Neural cell (in vitro differentiated cells): ENCODE measurements around the gene TBX4. TPM values are rescaled to one million over a fixed set of nuclear protein-coding genes. Genes with fewer than 3 reads are reported as not detected.

ENCODE experiments used
- H2AFZ ChIP-seq: fragments of 200-600, 300-800 bp; sonication (generic), shearing (Covaris generic); 2 replicates; pipeline ENCODE4 v1.6.0; 2014; ENCODE audit warnings: low read depth, mild to moderate bottlenecking, antibody characterized with exemption, low read length, moderate library complexity
- H3F3A ChIP-seq: fragments of 200-600 bp; shearing (Covaris generic); 2 replicates; pipeline ENCODE4 v1.6.1; 2016; ENCODE audit warnings: mild to moderate bottlenecking, moderate library complexity, mixed read lengths, antibody characterized with exemption, low read length; ENCODE audit not compliant: insufficient read depth, poor library complexity, severe bottlenecking
- H3K27ac ChIP-seq: fragments of 200-600, 300-800 bp; sonication (generic), shearing (Covaris generic); 2 replicates; pipeline ENCODE4 v1.5.1; 2014; ENCODE audit warnings: mild to moderate bottlenecking, low read length, moderate library complexity
- H3K27me3 ChIP-seq: fragments of 300-800, 200-600 bp; sonication (generic), shearing (Covaris generic); 2 replicates; pipeline ENCODE4 v1.6.0; 2014; ENCODE audit warnings: mild to moderate bottlenecking, low read depth, low read length, moderate library complexity; ENCODE audit not compliant: insufficient read depth
- H3K36me3 ChIP-seq: fragments of 300-800, 200-600 bp; sonication (generic), shearing (Covaris generic); 2 replicates; pipeline ENCODE4 v1.5.1; 2014; ENCODE audit warnings: mild to moderate bottlenecking, antibody characterized with exemption, low read length, moderate library complexity; ENCODE audit not compliant: insufficient read depth
- H3K4me2 ChIP-seq: fragments of 300-800, 200-600 bp; sonication (generic), shearing (Covaris generic); 2 replicates; pipeline ENCODE4 v1.6.0; 2014; ENCODE audit warnings: mild to moderate bottlenecking, low read length
- H3K4me3 ChIP-seq: fragments of 300-800, 200-600 bp; sonication (generic), shearing (Covaris generic); 2 replicates; pipeline ENCODE4 v1.5.1; 2014; ENCODE audit warnings: mild to moderate bottlenecking, low read length, moderate library complexity
- H3K79me2 ChIP-seq: fragments of 200-600 bp; shearing (Covaris generic); replicated peaks from 2 replicates; pipeline ENCODE4 v1.6.0; 2014; ENCODE audit warnings: mild to moderate bottlenecking, low read length, moderate library complexity; ENCODE audit not compliant: insufficient read depth
- H3K9ac ChIP-seq: fragments of 300-800, 200-600 bp; sonication (generic), shearing (Covaris generic); 2 replicates; pipeline ENCODE4 v1.6.1; 2016; ENCODE audit warnings: mild to moderate bottlenecking, low read length, mixed read lengths
- H3K9me2 ChIP-seq: fragments of 200-600 bp; shearing (Covaris generic); 2 replicates; pipeline ENCODE4 v1.6.1; 2016; ENCODE audit warnings: mild to moderate bottlenecking, low read length, mixed read lengths; ENCODE audit not compliant: insufficient read depth
- H3K9me3 ChIP-seq: fragments of 200-600, 300-800 bp; sonication (generic), shearing (Covaris generic); 2 replicates; pipeline ENCODE4 v1.6.1; 2016; ENCODE audit warnings: mild to moderate bottlenecking, mixed run types, low read length, moderate library complexity, mixed read lengths
- H4K20me1 ChIP-seq: fragments of 200-600 bp; shearing (Covaris generic); 2 replicates; pipeline ENCODE4 v1.6.1; 2016; ENCODE audit warnings: mild to moderate bottlenecking, mixed run types; ENCODE audit not compliant: insufficient read depth
- CTCF ChIP-seq: fragments of 450-650 bp; IDR thresholded peaks from 2 replicates; pipeline ENCODE4 v1.5.1; 2014; ENCODE audit warnings: antibody characterized with exemption, mild to moderate bottlenecking, moderate library complexity; ENCODE audit not compliant: poor library complexity, severe bottlenecking
- EP300 ChIP-seq: fragments of 450-650 bp; conservative IDR thresholded peaks from 2 replicates; pipeline ENCODE4 v1.6.1; 2014; ENCODE audit warnings: antibody characterized with exemption, mild to moderate bottlenecking, moderate library complexity; ENCODE audit not compliant: poor library complexity, severe bottlenecking
- MXI1 ChIP-seq: fragments of 450-650 bp; conservative IDR thresholded peaks from 2 replicates; pipeline ENCODE4 v1.6.1; 2014; ENCODE audit warnings: antibody characterized with exemption, mild to moderate bottlenecking; ENCODE audit not compliant: poor library complexity, severe bottlenecking
- POLR2AphosphoS5 ChIP-seq: IDR thresholded peaks from 2 replicates; pipeline ENCODE4 v1.6.1; 2012
- RAD21 ChIP-seq: fragments of 450-650 bp; conservative IDR thresholded peaks from 2 replicates; pipeline ENCODE4 v1.6.1; 2014; ENCODE audit warnings: antibody characterized with exemption, mild to moderate bottlenecking, moderate library complexity
- SMC3 ChIP-seq: fragments of 450-650 bp; conservative IDR thresholded peaks from 2 replicates; pipeline ENCODE4 v1.6.1; 2014; ENCODE audit warnings: antibody characterized with exemption, mild to moderate bottlenecking, moderate library complexity; ENCODE audit not compliant: poor library complexity
- TAF1 ChIP-seq: IDR thresholded peaks from 2 replicates; pipeline ENCODE4 v1.6.1; 2012; ENCODE audit warnings: low read depth
- polyA plus RNA-seq: library from polyadenylated mRNA; depleted of rRNA; stranded (reverse); fragments of >200 nt; gene quantifications from 2 replicates; pipeline ENCODE4 v1.2.3, GENCODE V29; 2014
- TF ChIP-seq, protein P1 (sequence below): IDR thresholded peaks from 2 replicates; pipeline ENCODE4 v1.6.1; 2012; ENCODE audit warnings: borderline replicate concordance

TBX4 gene
- polyA plus RNA-seq, 1 donor from 2014 or later, result not detected

- no peaks in the 10 kb centered on the region for H3K9me2 ChIP-seq
- no peak overlapping the region for H2AFZ ChIP-seq
- no peaks in the 10 kb centered on the region for H3F3A ChIP-seq
- no peaks in the 10 kb centered on the region for H3K9me3 ChIP-seq
- H3K4me3 ChIP-seq, result no peak overlapping the region
- no peak overlapping the region for H3K4me2 ChIP-seq
- no peak overlapping the region for H3K27ac ChIP-seq
- H4K20me1 ChIP-seq, result no peaks in the 10 kb centered on the region
- no peaks in the 10 kb centered on the region for H3K36me3 ChIP-seq
- H3K9ac ChIP-seq, result no peak overlapping the region
- TF ChIP-seq TAF1 (no peak), RAD21 (no peak), CTCF (no peak)
- H3K79me2 ChIP-seq, result no peaks in the 10 kb centered on the region
- no peaks in the 10 kb centered on the region for H3K27me3 ChIP-seq
Observed at GRCh38 chr17:61528171-61528570, 75.9 kb downstream of the TBX4 start.

DNA sequence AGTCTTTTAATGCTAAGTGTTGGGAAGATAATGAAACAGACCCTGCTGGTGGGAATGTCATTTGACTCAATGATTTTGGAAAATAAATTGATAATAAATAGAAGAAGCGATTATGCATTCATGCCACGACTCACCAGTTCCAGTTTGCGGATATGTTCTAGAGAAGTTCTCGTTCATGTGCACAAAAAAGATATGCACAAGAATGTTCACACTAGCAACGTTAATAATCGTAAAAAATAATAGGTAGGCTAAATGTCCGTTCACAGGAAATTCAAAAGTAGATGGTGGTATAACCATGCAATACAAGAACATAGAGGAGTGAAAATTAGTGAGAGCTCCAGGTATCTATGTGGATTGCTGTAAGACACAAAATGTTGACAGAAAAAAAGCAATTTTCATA, 79.0 kb downstream of the TBX4 start:
- H2AFZ ChIP-seq, result no peak overlapping the region
- H4K20me1 ChIP-seq, result no peaks in the 10 kb centered on the region
- H3F3A ChIP-seq, result no peaks in the 10 kb centered on the region
- no peak overlapping the region for H3K9ac ChIP-seq
- no peaks in the 10 kb centered on the region for H3K9me2 ChIP-seq
- H3K9me3 ChIP-seq, result no peaks in the 10 kb centered on the region
- H3K4me2 ChIP-seq, result no peak overlapping the region
- H3K79me2 ChIP-seq, result no peaks in the 10 kb centered on the region
- H3K36me3 ChIP-seq, result no peaks in the 10 kb centered on the region
- no peaks in the 10 kb centered on the region for H3K27me3 ChIP-seq
- TF ChIP-seq, protein P1, sequence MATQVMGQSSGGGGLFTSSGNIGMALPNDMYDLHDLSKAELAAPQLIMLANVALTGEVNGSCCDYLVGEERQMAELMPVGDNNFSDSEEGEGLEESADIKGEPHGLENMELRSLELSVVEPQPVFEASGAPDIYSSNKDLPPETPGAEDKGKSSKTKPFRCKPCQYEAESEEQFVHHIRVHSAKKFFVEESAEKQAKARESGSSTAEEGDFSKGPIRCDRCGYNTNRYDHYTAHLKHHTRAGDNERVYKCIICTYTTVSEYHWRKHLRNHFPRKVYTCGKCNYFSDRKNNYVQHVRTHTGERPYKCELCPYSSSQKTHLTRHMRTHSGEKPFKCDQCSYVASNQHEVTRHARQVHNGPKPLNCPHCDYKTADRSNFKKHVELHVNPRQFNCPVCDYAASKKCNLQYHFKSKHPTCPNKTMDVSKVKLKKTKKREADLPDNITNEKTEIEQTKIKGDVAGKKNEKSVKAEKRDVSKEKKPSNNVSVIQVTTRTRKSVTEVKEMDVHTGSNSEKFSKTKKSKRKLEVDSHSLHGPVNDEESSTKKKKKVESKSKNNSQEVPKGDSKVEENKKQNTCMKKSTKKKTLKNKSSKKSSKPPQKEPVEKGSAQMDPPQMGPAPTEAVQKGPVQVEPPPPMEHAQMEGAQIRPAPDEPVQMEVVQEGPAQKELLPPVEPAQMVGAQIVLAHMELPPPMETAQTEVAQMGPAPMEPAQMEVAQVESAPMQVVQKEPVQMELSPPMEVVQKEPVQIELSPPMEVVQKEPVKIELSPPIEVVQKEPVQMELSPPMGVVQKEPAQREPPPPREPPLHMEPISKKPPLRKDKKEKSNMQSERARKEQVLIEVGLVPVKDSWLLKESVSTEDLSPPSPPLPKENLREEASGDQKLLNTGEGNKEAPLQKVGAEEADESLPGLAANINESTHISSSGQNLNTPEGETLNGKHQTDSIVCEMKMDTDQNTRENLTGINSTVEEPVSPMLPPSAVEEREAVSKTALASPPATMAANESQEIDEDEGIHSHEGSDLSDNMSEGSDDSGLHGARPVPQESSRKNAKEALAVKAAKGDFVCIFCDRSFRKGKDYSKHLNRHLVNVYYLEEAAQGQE, result no peak
- TF ChIP-seq EP300 (no peak), RAD21 (no peak), POLR2AphosphoS5 (no peak), CTCF (no peak)
- no peak overlapping the region for H3K27ac ChIP-seq
- H3K4me3 ChIP-seq, result no peak overlapping the region

DNA sequence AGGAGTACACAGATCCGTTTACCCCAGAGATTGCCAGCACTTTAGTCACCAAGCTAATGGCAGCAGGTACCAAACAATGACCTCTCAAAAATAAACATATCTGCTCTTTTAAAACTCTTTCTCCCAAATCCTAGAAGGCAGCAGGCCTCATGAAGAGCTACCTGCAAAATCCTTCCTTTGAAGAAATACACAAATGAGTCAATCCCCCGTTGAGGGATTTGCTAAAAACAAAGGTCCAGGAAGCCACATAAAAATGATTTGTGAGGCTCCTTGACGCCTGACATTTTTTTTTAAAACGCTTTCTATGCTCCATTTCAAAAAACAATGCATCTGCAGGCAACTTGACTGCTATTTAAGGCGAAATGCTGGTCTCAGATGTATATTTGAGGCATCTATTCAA, 80.6 kb downstream of the TBX4 start:
- H3K27ac ChIP-seq, result no peak overlapping the region
- H3K9me3 ChIP-seq, result no peaks in the 10 kb centered on the region
- H3K9ac ChIP-seq, result no peak overlapping the region
- no peaks in the 10 kb centered on the region for H3K9me2 ChIP-seq
- TF ChIP-seq SMC3 (no peak), MXI1 (no peak)
- H3F3A ChIP-seq, result no peaks in the 10 kb centered on the region
- H3K4me3 ChIP-seq, result no peak overlapping the region
- H3K36me3 ChIP-seq, result no peaks in the 10 kb centered on the region
- H4K20me1 ChIP-seq, result no peaks in the 10 kb centered on the region
- no peaks in the 10 kb centered on the region for H3K27me3 ChIP-seq
- H2AFZ ChIP-seq, result no peak overlapping the region
- H3K79me2 ChIP-seq, result no peaks in the 10 kb centered on the region
- H3K4me2 ChIP-seq, result no peak overlapping the region
